Measurements from ENCODE around the gene EIF4G3. TPM values are rescaled to one million over a fixed set of nuclear protein-coding genes. Genes with fewer than 3 reads are reported as not detected.

The EIF4G3 gene
- total RNA-seq, 1 donor from 2014 or later = 43.0 TPM

DNA sequence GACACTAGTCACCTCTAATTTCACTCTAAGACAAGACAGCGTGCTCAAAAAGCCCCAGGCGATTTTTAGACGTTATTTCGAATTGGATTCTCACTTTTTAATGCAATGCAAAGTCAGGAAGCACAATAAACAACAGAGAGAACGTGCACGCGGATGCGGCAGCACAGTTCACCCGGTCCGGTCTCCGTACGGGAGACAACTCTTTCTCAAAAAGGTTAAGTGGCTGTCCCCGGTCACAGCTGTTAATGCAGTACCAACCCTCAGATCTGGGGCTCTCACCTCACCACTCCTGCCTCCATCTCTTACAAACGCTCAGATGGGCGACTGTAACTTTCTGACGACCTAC, 390.8 kb downstream of the EIF4G3 start:
- TF ChIP-seq CTCF (IDR thresholded peaks at IDR 0.05) = no peak
- no peaks in the 10 kb centered on the region for H3K27me3 ChIP-seq (ENCODE audit: low read depth)
- H3K27ac ChIP-seq = peak overlapping the region; percentile 95
- no peaks in the 10 kb centered on the region for H3K36me3 ChIP-seq
- H3K4me1 ChIP-seq = peaks cover 48% of the 10 kb centered on the region
- DNase-seq (no peak), ATAC-seq (peak in 1 of 2 donors; percentile 4)
- intact Hi-C loops (cut with DNase I) = no loop called here
- H3K9me3 ChIP-seq = no peaks in the 10 kb centered on the region
- H3K4me3 ChIP-seq = peak overlapping the region; percentile 93

DNA sequence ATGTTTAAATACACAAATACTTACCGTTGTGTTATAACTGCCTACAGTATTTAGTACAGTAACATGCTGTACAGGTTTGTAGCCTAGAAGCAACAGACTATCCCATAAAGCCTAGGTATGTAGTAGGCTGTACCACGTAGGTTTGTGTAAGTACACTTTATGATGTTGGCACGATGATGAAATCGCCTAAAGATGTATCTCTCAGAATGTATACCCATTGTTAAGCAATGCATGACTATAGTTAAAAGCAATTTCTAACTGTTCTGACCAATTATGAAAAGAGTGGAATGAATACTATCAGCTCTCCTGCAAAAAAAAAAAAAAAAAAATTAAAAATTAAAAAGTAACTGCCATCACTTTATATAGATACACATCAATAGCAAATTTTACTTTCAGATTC, 401.0 kb downstream of the EIF4G3 start:
- no peak overlapping the region for H3K27ac ChIP-seq
- no peak overlapping the region for H3K4me3 ChIP-seq
- DNase-seq (no peak), ATAC-seq (no peak)
- no peaks in the 10 kb centered on the region for H3K27me3 ChIP-seq (ENCODE audit: low read depth)
- peaks cover 11% of the 10 kb centered on the region for H3K4me1 ChIP-seq
- H3K36me3 ChIP-seq = peaks cover 95% of the 10 kb centered on the region
- intact Hi-C loops (cut with DNase I) = no loop called here
- TF ChIP-seq CTCF (IDR thresholded peaks at IDR 0.05) = no peak
- no peaks in the 10 kb centered on the region for H3K9me3 ChIP-seq

- Histone ChIP-seq H3K9me3 (no peaks in the 10 kb centered on the region), H3K4me3 (no peak overlapping the region), H3K4me1 (peaks cover 5% of the 10 kb centered on the region), H3K27ac (no peak overlapping the region), H3K27me3 (ENCODE audit: low read depth) (no peaks in the 10 kb centered on the region), H3K36me3 (peaks cover 100% of the 10 kb centered on the region)
- ATAC-seq (no peak), DNase-seq (no peak)
- intact Hi-C loops (cut with DNase I) = no loop called here
- no peak for TF ChIP-seq CTCF (IDR thresholded peaks at IDR 0.05)
These were observed 404.9 kb downstream of the EIF4G3 start for GRCh38 chr1:20771780-20772179.

DNA sequence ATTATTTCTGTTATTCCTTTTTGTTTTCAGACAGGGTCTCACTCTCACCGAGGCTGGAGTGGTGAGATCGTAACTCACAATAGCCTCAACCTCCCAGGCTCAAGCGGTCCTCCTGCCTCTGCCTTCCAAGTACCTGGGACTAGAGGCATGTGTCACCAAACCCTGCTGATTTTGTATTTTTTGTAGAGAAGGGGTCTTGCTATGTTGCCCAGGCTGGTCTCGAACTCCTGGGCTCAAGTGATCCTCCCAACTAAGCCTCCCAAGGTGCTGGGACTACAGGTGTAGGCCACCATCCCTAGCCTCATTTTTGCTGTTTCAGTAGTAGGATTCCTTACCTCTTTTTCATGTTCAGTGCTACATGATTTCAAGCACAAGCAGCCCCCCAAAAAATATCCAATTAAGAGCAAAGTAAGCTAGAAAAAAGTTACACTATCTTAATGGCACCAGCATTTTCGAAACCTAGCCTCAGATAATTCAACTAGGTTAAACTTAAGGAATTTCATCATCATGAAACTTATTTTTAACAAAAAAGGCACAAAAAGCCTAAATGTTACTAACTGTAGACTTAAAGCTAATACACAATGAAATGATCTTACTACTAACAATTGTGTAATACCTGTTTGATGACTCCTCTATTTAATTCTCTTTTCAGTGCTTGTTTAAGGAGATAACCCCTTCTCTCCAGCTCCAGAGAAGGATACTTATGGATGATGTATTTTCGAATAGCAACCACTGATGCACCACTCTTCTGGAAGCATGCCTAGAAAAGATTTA, 406.2 kb downstream of the EIF4G3 start:
- ATAC-seq (no peak), DNase-seq (no peak)
- Histone ChIP-seq H3K4me1 (no peaks in the 10 kb centered on the region), H3K9me3 (no peaks in the 10 kb centered on the region), H3K4me3 (no peak overlapping the region), H3K27ac (no peak overlapping the region), H3K36me3 (peaks cover 100% of the 10 kb centered on the region), H3K27me3 (ENCODE audit: low read depth) (no peaks in the 10 kb centered on the region)
- intact Hi-C loops (cut with DNase I) = no loop called here
- TF ChIP-seq CTCF (IDR thresholded peaks at IDR 0.05) = no peak

DNA sequence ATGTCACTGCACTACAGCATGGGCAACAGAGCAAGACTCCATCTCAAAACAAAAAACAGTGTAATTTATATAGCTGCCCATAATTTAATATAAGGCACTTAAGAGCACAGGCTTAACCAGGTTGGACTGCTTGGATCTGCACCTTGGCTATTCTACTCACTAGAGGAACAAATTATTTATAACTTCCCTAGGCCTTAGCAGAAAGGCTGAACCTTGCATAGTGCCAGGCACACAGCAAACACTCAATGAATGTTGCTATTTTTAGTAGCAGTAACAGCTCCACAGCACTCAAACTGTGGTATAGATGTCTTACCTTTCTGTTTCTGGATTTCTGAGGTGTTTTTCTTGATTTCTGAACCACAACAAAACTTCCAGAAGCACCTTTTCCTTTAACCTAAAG, 409.4 kb downstream of the EIF4G3 start:
- no peak overlapping the region for H3K4me3 ChIP-seq
- no peaks in the 10 kb centered on the region for H3K27me3 ChIP-seq (ENCODE audit: low read depth)
- intact Hi-C loops (cut with DNase I) = no loop called here
- no peaks in the 10 kb centered on the region for H3K4me1 ChIP-seq
- H3K27ac ChIP-seq = no peak overlapping the region
- peaks cover 100% of the 10 kb centered on the region for H3K36me3 ChIP-seq
- ATAC-seq = no peak
- H3K9me3 ChIP-seq = no peaks in the 10 kb centered on the region
- TF ChIP-seq CTCF (IDR thresholded peaks at IDR 0.05) = no peak
- DNase-seq = no peak

Data from lower lobe of right lung (tissue), 2 donors.